Suprapubic skin (tissue), 4 donors: ENCODE measurements around the gene ACO2.
A peak's percentile ranks its signal among the peaks of the same experiment; 100 is the strongest.

Experiments
- EP300 ChIP-seq: sonication (generic); formaldehyde crosslinking; IDR thresholded peaks from one replicate; pipeline ENCODE4 v1.6.1; 2017; ENCODE audit warnings: antibody characterized with exemption
- POLR2A ChIP-seq, 2 donors: fragments of 450-650 bp; IDR thresholded peaks; one replicate each; pipeline ENCODE4 v1.6.1; 2017; ENCODE audit warnings: antibody characterized with exemption in 2 of 2, mild to moderate bottlenecking in 2 of 2, moderate library complexity in 2 of 2
- POLR2AphosphoS5 ChIP-seq, 3 donors: sonication (generic); formaldehyde crosslinking; IDR thresholded peaks; one replicate each; pipeline ENCODE4 v1.6.1; 2017; ENCODE audit warnings: antibody characterized with exemption in 3 of 3
- TF ChIP-seq, protein P1 (sequence below), 2 donors: fragments of 200-600 bp in 1 of 2; fragments of 450-650 bp in 1 of 2; sonication (generic) in 1 of 2; IDR thresholded peaks; one replicate each; pipeline ENCODE4 v1.5.1; 2016 to 2019; ENCODE audit warnings: antibody characterized with exemption in 2 of 2, mild to moderate bottlenecking in 1 of 2, moderate library complexity in 1 of 2

DNA sequence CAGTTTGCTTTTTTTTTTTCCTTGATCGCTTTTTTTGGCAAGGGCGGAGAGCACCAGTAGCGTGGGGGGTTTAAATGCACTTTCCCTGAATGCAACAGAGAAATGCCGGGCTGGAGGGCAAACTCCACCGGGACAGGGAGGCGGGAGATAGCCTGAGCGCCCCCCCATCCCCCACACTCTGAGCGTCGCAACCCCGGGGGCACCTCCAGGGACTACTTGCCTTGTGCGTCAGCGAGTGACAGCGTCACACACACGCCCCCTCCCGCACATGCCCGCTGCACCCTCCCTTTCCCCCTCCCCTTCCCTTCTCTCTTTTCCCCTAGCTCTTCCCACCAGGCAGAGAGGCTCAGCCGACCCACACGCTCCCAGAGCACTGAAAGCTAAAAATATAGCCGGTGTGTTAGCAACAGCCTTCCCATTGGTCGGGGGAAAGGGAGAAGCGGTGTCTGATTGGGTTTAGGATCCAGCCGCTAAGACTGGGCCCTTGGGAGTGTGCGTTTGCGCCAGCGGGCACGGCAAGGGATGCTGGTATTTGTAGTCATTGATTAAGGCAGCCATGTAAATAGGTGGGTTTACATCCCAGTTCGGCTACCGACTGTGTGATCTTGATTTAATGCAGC, 20.6 kb upstream of the ACO2 start:
- TF ChIP-seq, protein P1, sequence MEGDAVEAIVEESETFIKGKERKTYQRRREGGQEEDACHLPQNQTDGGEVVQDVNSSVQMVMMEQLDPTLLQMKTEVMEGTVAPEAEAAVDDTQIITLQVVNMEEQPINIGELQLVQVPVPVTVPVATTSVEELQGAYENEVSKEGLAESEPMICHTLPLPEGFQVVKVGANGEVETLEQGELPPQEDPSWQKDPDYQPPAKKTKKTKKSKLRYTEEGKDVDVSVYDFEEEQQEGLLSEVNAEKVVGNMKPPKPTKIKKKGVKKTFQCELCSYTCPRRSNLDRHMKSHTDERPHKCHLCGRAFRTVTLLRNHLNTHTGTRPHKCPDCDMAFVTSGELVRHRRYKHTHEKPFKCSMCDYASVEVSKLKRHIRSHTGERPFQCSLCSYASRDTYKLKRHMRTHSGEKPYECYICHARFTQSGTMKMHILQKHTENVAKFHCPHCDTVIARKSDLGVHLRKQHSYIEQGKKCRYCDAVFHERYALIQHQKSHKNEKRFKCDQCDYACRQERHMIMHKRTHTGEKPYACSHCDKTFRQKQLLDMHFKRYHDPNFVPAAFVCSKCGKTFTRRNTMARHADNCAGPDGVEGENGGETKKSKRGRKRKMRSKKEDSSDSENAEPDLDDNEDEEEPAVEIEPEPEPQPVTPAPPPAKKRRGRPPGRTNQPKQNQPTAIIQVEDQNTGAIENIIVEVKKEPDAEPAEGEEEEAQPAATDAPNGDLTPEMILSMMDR (IDR thresholded peaks at IDR 0.05) = no peak
- TF ChIP-seq POLR2A (IDR thresholded peaks at IDR 0.05) (peak in 1 of 2 donors; percentile 51), POLR2AphosphoS5 (IDR thresholded peaks at IDR 0.05) (peak in 2 of 3 donors; percentile 48 to 71), EP300 (peak; percentile 61)
